Neural cell (in vitro differentiated cells): ENCODE results near the gene FADS1.
A peak's percentile ranks its signal among the peaks of the same experiment; 100 is the strongest.

Experiments used
- CTCF ChIP-seq: fragments of 450-650 bp; IDR thresholded peaks from 2 replicates; pipeline ENCODE4 v1.5.1; 2014; ENCODE audit warnings: antibody characterized with exemption, mild to moderate bottlenecking, moderate library complexity; ENCODE audit not compliant: poor library complexity, severe bottlenecking
- EP300 ChIP-seq: fragments of 450-650 bp; conservative IDR thresholded peaks from 2 replicates; pipeline ENCODE4 v1.6.1; 2014; ENCODE audit warnings: antibody characterized with exemption, mild to moderate bottlenecking, moderate library complexity; ENCODE audit not compliant: poor library complexity, severe bottlenecking

- TF ChIP-seq CTCF: peak; percentile 32
- peak; percentile 59 for TF ChIP-seq EP300
These were observed 11.0 kb upstream of the FADS1 start, which contains the start of gene FADS2 for GRCh38 chr11:61827571-61828378.
